HG03469 (cell line): ENCODE results near the gene GABBR2.

Experiments used
- ATAC-seq: cut with Tn5 transposase; IDR thresholded peaks from one replicate; pipeline ENCODE4 v1.9.1; 2021; ENCODE audit warnings: mild to moderate bottlenecking, moderate library complexity, moderate number of reproducible peaks; ENCODE audit not compliant: unreplicated experiment

The GABBR2 gene

DNA sequence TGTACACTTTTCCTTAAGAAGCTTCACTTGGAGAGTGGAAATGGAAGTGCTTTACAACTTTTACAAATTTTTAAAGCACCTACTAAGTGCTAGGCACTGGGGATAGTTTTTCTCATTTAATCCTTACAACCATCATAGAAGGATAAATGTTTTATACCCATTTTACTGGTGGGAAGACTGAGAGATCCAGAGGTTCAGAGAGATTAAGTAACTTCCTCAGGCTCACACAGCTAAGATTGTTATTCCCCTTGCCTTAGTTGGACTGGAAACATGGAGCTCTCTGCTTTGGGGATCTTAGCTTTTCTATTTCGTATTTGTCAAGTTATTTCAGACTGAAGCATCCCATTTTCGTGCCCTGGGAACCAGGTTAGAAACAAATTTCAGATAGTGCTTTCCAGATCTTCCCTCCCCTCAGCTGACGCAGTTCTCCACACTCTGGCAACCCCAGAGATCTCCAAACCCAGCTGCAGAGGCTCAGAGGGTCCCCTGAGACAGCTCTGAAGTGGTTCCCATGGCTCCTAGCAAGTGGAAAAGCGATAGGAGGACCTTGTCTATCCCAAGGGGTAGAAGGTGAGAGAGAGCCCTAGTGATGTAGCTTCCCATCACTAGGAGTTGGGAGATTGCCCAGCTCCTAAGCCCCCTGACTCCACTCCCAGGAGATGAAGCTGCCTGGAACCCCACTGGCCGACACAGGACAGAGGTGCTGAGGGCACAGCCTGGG lies 16.2 kb upstream of the GABBR2 start:
- ATAC-seq = no peak

DNA sequence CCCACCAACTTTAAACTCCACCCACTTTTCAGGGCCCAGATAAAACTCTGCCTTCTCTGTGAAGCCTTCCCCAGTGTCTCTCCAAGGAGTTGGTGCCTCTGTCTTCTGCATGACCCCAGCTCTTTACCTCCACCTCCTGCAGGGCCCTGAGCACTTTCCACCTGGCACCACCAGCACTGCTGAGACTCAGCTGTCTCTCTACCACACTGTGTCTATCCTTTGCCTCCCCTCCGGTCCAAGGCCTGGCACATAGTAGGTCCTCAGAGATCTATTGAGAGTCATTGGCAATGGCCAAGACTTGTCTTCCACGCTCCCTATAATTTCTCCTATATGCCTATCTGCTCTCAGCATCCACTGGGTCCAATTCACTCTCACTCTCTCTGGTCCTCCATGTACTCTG lies 12.9 kb upstream of the GABBR2 start:
- no peak for ATAC-seq

DNA sequence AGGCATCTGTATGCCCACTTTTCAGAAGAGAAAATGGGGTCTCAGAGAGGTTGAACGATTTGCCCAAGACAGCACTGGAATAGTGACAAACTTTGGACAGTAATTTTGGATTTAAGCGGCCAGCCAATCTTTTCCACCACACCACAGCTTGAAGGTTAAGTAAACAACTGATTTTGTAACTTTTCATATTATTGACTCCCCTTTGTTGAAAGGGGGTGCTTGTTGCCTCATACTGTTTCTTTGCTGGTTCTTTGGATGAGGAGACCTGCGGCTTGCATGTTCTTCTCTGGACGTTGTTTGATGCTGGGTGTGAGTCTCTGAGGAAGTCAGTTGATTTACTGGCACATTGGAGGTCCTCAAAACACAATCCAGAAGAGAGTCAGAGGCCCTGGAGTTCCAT lies 11.7 kb upstream of the GABBR2 start:
- ATAC-seq = no peak

DNA sequence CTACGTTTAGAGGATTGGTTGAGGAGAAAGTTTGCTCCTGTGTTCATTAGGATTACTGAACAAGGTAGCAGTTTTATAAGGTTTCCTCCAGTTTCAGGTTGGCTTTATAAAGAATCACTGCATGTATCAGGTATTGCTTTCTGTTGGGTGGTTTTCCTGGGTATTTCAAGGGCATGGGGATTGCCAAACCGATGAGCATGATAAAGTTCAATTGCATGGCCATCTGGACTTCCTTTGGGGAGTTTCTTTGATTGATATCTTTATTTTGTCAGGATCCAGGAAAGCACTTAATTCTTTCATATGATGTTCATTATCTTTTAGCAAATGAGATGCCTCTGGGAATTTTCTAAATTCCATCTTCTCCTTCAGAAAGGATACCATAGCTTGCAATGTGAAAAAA lies 10.3 kb upstream of the GABBR2 start:
- ATAC-seq = no peak

DNA sequence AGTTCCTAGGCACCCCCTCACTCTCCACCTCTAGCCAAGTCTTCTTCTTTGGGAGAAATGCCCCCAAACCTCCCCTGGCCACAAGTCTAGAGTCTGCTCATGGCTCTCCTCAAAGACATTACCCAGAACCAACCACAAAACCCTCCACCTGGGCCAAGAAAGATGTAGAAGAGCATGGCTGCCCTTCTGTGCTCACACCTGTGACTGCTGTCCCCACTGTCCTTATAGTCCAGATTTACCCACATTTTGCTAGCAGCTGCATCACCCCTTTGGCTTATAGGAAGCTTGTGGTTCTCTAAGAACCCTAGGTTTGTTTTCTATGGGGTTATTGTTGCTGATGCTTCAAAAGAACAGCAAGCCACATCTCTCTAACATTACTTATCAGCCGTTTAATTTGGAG lies 6.1 kb upstream of the GABBR2 start:
- no peak for ATAC-seq

DNA sequence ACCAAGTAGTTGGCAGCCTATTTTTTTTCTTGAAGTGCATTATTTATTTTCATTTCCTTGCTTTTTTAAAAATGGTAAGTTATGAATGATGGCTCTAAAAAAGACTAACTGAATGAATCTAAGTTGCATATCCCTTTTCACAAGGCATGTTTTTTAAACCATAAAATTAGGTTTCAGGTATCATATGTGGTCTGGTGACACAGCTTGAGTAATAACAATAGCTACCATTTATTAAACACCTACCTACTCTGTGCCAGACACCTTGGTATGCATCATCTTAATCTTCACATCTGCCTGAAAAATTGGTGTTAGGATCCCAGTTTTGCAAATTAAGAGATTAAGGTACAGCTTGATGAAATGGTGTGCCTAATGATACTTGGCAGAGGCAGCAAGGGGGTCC lies 4.3 kb upstream of the GABBR2 start:
- ATAC-seq = no peak

DNA sequence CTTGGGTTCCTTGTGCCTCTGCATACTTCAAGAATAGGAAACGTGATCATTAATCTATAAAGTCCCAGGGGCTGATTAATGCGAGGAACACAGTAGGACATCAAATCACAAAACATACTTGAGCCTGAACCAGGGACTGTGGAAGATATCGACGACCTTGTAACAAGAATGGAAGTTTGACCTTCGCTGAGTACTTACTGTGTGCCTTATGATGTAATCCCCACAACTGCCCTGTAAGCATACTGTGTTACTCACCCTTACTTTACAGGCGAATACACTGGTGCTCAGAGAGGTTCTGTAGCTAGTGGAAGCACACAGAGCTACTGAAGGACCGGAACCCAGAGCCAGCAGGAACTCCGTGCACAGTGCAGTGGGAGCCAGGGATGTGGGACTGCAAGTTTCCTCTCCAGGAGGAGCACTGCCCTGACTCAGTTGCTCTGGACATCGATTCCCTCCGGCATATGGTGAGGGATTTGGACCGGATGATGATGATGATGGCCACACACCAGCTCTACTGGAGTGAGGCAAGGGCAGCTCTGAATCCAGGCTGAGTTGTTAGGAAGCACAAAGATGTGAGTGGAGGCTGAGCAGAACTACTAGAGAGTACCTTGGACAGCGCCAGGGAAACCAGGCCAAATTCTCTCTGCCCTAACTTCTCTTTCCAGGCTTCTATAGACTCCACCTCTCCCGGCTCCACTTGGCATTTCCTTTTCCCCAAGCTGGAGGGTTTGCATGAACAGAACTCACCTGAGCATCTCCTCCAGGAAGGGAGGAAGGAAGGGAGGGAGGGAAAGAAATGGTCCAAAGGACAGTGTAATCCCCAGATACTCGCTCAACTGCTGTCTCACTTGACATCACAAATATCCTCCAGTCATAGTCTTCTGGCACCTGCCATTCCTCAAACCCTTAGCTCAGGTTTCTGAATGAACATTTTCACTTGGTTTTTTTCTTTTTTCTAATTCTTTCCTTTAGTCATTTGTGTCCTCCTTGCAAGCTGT lies 1.5 kb upstream of the GABBR2 start:
- no peak for ATAC-seq

DNA sequence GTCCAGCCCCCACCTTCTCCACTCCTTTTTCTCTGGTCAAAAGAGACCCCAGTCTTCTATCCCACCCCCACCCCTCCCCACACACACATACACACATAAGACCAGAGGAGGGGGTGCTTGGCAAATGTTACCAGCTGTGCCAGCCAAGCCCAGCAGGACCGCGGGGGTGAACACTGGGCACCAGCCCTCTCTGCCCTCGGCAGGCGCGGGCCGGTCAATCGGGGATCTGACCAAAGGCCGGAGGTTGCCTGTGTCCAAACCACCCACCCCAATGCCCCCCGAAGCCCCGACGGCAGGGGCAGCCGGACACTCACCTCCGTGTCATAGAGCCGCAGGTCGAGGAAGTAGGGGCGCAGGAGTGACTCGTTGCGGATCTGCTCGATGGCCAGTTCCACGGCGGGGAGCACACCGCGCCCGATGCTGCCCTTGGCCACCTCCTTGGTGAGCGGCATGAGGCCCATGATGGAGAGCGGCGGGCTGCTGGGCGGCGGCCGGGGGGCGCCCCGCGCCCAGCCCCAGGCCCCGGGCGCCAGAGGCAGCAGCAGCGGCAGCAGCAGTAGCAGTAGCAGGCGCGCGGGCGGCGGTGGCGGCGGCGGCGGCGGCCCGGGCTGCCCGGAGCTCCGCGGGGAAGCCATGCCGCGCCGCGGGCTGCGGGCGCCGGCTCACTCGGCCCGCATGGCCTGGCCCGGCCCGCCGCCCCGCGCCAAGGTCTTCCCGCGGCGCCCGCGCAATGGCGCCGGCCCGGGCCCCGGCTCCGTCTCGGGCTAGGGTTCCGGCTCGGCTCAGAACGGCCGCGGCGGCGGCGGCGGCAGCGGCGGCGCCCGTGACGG lies 417 bp downstream of the GABBR2 start:
- no peak for ATAC-seq

DNA sequence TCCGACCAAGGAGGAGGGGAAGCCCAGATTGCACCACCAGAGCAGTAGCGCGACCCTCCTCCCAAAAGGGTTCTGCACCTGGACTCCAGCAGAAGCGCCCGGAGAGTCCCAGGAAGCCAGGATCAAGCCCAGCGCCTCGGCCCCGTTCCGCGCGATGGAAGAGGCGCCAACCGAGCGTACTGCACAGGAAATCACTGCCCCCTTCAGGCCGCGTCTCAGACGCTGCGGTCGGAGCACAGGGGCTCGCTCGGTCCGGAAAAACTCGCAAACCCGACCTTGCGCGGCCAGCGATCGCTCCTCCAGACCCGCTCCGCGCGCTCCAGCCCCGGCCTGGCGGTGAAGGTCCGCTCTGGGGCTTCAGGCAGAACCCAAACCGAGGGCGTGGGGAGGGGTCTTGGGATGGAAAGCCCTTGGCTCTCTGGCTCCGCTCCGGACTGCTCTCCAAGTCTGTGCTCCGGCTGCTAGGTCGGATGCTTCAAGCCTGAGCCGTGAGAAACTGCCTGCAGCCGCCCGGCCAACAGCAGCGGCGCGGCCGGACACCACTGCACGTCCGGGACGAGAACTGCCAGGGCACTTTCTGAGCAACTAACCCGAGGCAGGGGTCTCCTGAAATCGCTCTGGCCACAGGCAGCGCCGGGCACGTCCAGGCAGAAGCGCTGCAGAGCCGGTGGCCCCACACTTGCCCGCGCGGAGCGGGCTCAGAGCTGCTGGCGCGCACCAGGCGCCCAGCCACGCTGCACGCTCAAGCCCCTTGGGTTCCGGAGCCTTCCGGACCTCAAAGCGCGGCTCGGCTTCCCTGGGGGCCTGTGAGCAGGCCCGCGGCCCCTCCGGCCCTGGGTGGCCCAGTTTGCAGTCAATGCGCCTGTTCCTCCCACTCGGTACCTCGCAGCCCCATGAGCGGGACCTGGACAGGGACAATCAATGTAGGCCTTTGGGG lies 1.3 kb downstream of the GABBR2 start:
- ATAC-seq = no peak

DNA sequence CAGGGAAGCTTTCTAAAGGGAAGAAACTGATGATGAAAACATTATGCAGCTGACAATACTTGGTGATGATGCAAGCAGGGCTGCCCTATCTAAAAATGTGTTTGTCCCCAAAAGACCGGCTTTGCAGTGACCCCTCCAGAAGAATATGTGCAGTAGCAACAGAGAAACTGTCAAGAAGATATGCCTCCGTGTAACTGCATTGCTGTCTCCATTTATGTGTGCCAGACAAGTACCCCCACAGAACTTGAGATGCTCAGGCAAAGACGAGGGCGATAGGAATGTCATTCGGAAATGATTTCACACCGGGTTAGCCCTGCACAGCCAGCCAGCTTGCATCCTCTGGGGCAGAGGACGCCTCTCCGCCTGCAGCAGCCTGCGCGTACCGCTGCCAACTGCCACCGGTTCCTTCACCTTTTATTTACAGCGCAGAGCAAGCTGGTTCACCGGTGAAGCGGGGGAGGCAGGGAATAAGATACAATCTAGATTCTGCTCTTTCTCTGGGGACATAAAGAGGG lies 2.0 kb downstream of the GABBR2 start:
- ATAC-seq = no peak

DNA sequence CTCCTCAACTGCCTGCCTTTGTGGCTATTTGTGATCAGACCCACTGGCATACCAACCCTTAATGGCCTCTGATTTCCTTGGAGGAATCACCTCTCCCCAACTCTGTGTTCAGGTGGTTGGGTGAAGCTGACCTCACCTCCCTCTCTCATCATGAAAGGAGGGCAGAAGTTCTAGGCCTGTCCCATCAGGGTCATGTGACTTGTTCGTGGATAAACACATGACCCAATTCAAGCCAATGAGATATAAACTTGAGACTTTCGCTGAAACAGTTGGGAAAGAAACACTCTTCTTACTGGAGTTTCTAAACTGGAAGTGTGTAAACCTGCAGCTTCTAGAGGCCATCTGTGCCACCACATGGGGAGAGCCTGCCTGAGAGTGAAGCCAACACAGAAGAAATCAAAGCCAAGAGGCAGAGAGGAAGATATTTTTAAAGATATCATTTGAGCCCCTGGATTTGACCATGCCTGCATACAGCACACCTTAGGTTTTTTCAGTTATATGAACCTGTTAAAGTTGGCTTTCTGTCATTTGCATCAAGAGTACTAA lies 5.8 kb downstream of the GABBR2 start:
- no peak for ATAC-seq

DNA sequence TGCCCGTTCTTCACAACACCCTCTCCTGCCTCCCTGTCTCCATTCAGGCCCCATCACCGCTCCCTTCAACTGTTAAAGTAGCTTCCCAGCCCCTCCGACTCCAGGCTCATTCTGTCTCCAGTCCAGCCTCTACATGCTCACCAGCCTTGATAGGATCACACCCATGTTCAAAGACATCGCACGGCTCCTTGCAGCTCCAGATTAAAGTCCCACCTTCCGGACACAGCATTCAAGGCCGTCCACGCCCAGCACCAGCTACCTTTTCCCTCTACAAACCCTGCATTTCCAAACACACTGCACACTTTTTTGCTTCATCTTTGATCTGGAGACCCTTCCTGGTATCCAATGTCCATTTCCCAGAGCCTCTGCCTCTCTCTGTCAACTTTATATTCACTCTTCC lies 6.4 kb downstream of the GABBR2 start:
- no peak for ATAC-seq

DNA sequence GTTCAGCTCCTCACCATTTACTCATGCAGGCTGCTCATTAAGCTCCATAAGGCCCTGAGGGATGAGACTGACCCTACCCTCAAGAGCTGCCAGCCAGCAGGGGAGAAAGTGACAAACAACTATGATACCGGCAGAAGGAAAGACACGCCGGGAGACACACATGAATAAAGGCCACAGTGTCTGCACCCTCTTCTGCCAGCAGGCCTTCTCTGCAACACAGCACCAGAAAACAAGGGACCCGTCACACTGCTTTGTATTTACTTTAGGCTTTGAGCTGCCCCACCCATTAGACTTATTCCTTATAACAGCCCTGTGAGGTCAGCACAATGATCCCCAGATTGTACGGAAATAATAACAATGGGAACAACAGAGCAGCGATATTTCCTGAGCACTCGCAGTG lies 7.2 kb downstream of the GABBR2 start:
- ATAC-seq = no peak

DNA sequence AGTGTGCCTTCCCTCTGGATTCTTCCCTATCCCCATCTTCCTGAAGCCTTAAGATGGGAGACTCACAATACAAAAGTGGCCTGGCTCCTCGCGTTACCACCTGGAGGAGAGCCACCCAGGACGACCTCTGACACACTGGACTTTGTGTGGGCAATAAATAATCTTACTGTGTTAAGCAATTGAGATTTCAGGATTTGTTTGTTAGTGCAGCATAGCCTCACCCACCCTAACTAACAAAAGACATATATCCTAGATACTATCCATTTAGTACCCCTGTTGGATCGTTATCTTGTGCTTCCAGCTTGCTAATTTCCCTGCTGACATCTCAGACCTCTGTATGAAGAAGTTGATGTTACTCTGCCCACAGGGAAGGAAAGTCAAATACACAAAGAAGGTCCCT lies 7.9 kb downstream of the GABBR2 start:
- no peak for ATAC-seq

DNA sequence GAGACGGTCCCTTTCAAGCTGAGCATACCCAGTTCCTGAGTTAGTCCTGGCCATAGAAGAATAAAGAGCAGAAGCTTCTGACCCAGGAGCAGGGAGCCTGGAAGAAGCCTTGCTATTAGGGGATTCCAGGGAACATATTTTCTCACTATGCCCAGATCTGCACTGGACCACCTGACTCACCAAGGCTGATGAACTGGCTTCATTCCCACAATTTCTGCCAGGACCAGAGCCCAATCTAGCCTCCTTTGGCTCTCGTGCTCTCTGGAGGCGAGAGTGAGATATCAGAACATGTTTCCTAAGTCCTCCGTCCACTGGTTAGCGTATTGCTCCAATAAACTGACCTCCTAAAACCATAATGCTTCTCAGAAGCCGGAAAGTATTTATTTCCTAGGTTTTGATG lies 9.9 kb downstream of the GABBR2 start:
- no peak for ATAC-seq

DNA sequence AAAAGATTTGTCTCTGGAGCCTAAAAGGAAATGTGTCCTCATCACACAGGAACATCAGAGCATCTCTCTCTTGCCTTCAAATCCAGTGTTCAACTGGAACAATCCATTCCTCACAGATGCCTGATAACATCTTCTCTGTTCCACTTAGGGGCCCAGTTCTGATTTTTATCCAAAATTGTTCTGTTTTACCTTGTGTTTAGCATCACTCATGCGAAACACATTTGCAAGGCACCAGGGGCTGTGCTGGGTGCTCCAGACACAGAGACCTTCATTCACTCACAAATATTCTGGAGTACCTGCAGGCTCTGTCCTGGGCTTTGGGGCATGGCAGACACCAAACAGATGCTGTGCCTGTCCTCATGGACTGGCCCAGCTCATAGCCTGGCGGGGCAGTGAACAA lies 13.8 kb downstream of the GABBR2 start:
- ATAC-seq = no peak

DNA sequence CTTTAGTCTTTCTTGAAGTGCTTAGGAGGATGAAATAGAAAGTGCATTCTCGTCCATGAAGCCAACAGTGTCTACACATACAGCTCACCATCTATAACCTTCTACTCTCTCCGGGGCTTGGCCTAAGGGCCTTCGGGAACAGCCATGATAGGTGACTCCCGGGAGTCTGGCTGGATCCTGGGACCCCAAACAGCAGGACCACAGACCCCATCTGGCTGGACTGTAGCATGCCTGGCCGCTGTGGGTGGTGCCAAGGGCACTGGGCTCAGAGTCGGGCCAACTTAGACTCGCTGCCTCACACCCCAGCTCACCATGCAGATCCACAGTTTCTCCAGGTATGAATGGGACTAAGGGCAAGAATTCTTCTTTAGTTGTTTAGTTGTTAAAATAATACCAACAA lies 16.3 kb downstream of the GABBR2 start:
- no peak for ATAC-seq

DNA sequence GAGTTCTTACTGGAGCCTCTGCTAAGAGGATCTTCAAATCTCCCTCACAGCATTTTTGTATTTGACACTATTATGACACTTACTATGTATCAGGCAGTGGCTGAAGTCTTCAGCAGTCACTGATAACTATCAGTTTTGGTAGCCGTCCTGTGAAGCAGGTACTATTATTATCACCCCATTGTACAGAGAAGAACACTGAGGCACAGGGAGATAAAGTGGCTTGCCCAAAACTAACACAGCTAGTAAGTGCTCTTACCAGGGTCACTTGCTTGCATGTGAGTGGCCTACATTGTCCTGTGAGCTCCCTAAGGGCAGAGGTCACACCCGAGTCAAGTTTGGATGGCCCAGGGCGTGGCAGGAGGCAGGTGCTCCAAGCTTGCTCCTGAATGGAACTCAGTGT lies 16.8 kb downstream of the GABBR2 start:
- no peak for ATAC-seq

DNA sequence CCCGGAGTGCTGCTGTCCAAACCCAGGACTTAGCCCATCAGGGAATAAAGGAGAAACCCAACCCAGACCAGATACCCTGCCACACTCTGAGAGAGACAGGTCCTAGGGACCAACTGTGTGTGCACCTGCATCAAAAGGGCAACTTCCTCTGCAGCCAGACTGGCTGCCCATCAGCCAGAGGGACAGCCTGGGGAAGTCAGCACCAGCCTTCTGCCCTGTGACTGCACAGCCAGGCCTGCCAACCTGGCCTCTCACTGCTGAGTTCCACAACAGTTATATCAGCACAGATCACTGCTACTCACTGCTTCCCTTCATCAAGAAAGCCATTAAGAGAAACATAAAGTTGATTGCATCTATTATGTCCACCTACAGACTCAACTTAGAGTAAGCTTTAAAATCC lies 18.0 kb downstream of the GABBR2 start:
- ATAC-seq = no peak
